Stomach (tissue), 4 donors: Measurements from ENCODE around the gene PRKCD.

Experiments used
- EP300 ChIP-seq: sonication (generic); formaldehyde crosslinking; IDR thresholded peaks from one replicate; pipeline ENCODE4 v1.6.1; 2017; ENCODE audit warnings: antibody characterized with exemption
- POLR2A ChIP-seq, 4 donors: fragments of 450-650 bp; IDR thresholded peaks; one replicate each; pipeline ENCODE4 v1.6.1; 2016; ENCODE audit warnings: antibody characterized with exemption in 4 of 4, control low read depth in 2 of 4, mild to moderate bottlenecking in 1 of 4, moderate library complexity in 1 of 4
- POLR2AphosphoS5 ChIP-seq, 3 donors: sonication (generic); formaldehyde crosslinking; IDR thresholded peaks; one replicate each; pipeline ENCODE4 v1.6.1; 2016; ENCODE audit warnings: antibody characterized with exemption in 3 of 3
- TF ChIP-seq, protein P1 (sequence below), 7 experiments: fragments of 450-650 bp in 4 of 7; fragments of 200-600 bp in 3 of 7; sonication (generic) in 3 of 7; IDR thresholded peaks; one replicate each; pipeline ENCODE4 v1.5.1; 2016 to 2019; ENCODE audit warnings: antibody characterized with exemption in 7 of 7, control low read depth in 2 of 7, mild to moderate bottlenecking in 1 of 7

DNA sequence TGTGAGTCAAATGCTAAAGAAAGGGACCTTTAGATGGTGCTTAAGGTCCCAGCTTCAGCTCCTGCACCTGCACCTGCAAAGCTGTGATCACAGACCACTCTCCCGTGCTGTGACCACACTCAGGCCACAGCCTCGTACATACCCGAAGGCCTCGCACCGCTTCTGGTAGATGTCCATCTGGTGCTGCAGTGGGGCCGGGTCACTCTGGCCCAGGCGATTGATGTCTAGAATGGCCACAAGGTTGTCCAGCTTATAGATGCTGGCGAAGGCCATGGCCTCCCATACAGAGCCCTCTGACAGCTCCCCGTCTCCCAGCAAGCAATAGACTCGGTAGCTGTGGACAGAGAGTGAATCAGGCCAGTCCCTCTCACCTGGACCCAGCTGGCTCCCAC lies 73.8 kb downstream of the PRKCD start:
- TF ChIP-seq POLR2A (IDR thresholded peaks at IDR 0.05) (no peak), POLR2AphosphoS5 (IDR thresholded peaks at IDR 0.05) (no peak), EP300 (no peak)
- TF ChIP-seq, protein P1, sequence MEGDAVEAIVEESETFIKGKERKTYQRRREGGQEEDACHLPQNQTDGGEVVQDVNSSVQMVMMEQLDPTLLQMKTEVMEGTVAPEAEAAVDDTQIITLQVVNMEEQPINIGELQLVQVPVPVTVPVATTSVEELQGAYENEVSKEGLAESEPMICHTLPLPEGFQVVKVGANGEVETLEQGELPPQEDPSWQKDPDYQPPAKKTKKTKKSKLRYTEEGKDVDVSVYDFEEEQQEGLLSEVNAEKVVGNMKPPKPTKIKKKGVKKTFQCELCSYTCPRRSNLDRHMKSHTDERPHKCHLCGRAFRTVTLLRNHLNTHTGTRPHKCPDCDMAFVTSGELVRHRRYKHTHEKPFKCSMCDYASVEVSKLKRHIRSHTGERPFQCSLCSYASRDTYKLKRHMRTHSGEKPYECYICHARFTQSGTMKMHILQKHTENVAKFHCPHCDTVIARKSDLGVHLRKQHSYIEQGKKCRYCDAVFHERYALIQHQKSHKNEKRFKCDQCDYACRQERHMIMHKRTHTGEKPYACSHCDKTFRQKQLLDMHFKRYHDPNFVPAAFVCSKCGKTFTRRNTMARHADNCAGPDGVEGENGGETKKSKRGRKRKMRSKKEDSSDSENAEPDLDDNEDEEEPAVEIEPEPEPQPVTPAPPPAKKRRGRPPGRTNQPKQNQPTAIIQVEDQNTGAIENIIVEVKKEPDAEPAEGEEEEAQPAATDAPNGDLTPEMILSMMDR (IDR thresholded peaks at IDR 0.05), result no peak
